Embryonic facial prominence (tissue), 1 donor: ENCODE results near the gene MYO18A.

Experiments used
- DNase-seq: peaks from one replicate; pipeline ENCODE4 v3.0.0-alpha.2; 2016; ENCODE audit errors: extremely low spot score

MYO18A gene

GRCh38 chr17:29059281-29059680 lies 120.9 kb downstream of the MYO18A start:
- DNase-seq = no peak

GRCh38 chr17:29058391-29058790 lies 121.8 kb downstream of the MYO18A start:
- no peak for DNase-seq

GRCh38 chr17:29057361-29057760 lies 122.8 kb downstream of the MYO18A start:
- no peak for DNase-seq

GRCh38 chr17:29054835-29055234 lies 125.4 kb downstream of the MYO18A start:
- DNase-seq = no peak

GRCh38 chr17:29051731-29052130 lies 128.5 kb downstream of the MYO18A start:
- DNase-seq = no peak

GRCh38 chr17:29051194-29051593 lies 129.0 kb downstream of the MYO18A start:
- no peak for DNase-seq

- DNase-seq = no peak
These were observed 130.0 kb downstream of the MYO18A start for GRCh38 chr17:29050176-29050575.

- DNase-seq = no peak
These were observed 130.6 kb downstream of the MYO18A start for GRCh38 chr17:29049541-29050145.

- no peak for DNase-seq
These were observed 131.5 kb downstream of the MYO18A start for GRCh38 chr17:29048440-29049368.

- DNase-seq = no peak
These were observed 133.7 kb downstream of the MYO18A start for GRCh38 chr17:29046473-29046839.

GRCh38 chr17:29045734-29046472 lies 134.3 kb downstream of the MYO18A start:
- no peak for DNase-seq

- DNase-seq = no peak
These were observed 135.2 kb downstream of the MYO18A start for GRCh38 chr17:29045026-29045425.

- DNase-seq = no peak
These were observed 136.6 kb downstream of the MYO18A start for GRCh38 chr17:29043539-29044145.

- DNase-seq = no peak
These were observed 137.3 kb downstream of the MYO18A start, which contains the start of gene PIPOX for GRCh38 chr17:29042679-29043538. PIPOX (plus strand) TSS chr17:29043141; CDS start chr17:29043226, 85 bp downstream.

- no peak for DNase-seq
These were observed 138.0 kb downstream of the MYO18A start for GRCh38 chr17:29042026-29042678.

GRCh38 chr17:29041571-29041970 lies 138.6 kb downstream of the MYO18A start:
- no peak for DNase-seq

- DNase-seq = no peak
These were observed 139.1 kb downstream of the MYO18A start for GRCh38 chr17:29041091-29041490.

- DNase-seq = no peak
These were observed 140.2 kb downstream of the MYO18A start for GRCh38 chr17:29039764-29040598.

GRCh38 chr17:29038085-29038795 lies 142.0 kb downstream of the MYO18A start:
- no peak for DNase-seq
